Psoas muscle (tissue), 8 donors: ENCODE results near the gene TMEM181. TPM values are rescaled to one million over a fixed set of nuclear protein-coding genes. Genes with fewer than 3 reads are reported as not detected.
"Not testable (repeated sequence)": the region's sequence is repeated elsewhere in the genome, so short reads cannot be mapped to it uniquely, and the experiment has no call there.

Source experiments
- ATAC-seq, 4 donors: fragments of 200-7000 bp; cut with Tn5 transposase; one replicate each; pipeline ENCODE4 v1.9.1; 2020; ENCODE audit warnings: moderate library complexity in 3 of 4, mild to moderate bottlenecking in 2 of 4
- DNase-seq, 2 donors: peaks; one replicate each; pipeline ENCODE4 v3.0.0-alpha.2; 2020
- H3K27ac ChIP-seq: fragments of 200-600 bp; one replicate; pipeline ENCODE4 v1.8.0; 2022
- H3K27me3 ChIP-seq, 3 donors: fragments of 200-600 bp in 1 of 3; one replicate each; pipeline versions ENCODE4 v1.6.1 to v1.8.0; 2013 to 2022; ENCODE audit warnings: low read length in 2 of 3, mild to moderate bottlenecking in 2 of 3, moderate library complexity in 1 of 3; ENCODE audit not compliant: insufficient read depth in 3 of 3
- H3K36me3 ChIP-seq, 2 donors: fragments of 200-600 bp in 1 of 2; one replicate each; pipeline versions ENCODE4 v1.6.1 to v1.8.0; 2013 to 2022; ENCODE audit warnings: low read depth in 1 of 2, mild to moderate bottlenecking in 1 of 2, moderate library complexity in 1 of 2; ENCODE audit not compliant: insufficient read depth in 1 of 2
- H3K4me1 ChIP-seq: fragments of 200-600 bp; one replicate; pipeline ENCODE4 v1.8.0; 2022
- H3K4me3 ChIP-seq: fragments of 200-600 bp; one replicate; pipeline ENCODE4 v1.8.0; 2022; ENCODE audit warnings: mild to moderate bottlenecking
- H3K9me3 ChIP-seq: fragments of 200-600 bp; one replicate; pipeline ENCODE4 v1.8.0; 2022
- CTCF ChIP-seq: fragments of 200-600 bp; IDR thresholded peaks from one replicate; pipeline ENCODE4 v1.8.0; 2022; ENCODE audit warnings: antibody characterized with exemption
- WGBS, 3 donors: extraction: QIAGEN DNeasy Blood & Tissue Kit; methylation state at CpG; one replicate each; pipeline versions ENCODE4 v1.1.6 to v1.1.7; 2013; 5-methylcytosine and 5-hydroxymethylcytosine counted together
- intact Hi-C, 2 donors: fragments of 100-400 bp; cut with DNase I; formaldehyde crosslinking; loops; one replicate each; pipeline versions ENCODE4 v1.11.0 to v1.14.2; 2022
- polyA plus RNA-seq, 3 donors: library from polyadenylated mRNA; stranded (reverse); fragments of 200-250 nt; gene quantifications; one replicate each; pipeline ENCODE4 v1.2.3, GENCODE V29; 2013
- total RNA-seq, 4 donors: library from RNA; stranded (reverse); fragmentation: NEBNext Ultra II Directional in 2 of 4; extraction: Animal tissue kit (Norgen Biotek cat#: 25700) in 2 of 4; gene quantifications; one replicate each; pipeline versions ENCODE4 v1.2.1 to v1.2.4, GENCODE V29; 2021 to 2023
- donor health status: healthy with polysubstance abuse.
- donor health status: DM: no; HTN: no; CAD: no; lungs with moderate emphysema.
- donor health status: Bipolar disorder and iron deficiency.
- donor health status: healthy.
- donor health status: DM: yes; HTN: yes; CAD: no.
- donor health status: DM: no; HTN: no; CAD: no.
- donor health status: DM: no; HTN: no; CAD: no.
- donor health status: DM: yes; HTN: yes; CAD: no.

The TMEM181 gene
- total and polyA plus RNA-seq, 7 donors, result 6.8 to 16.2 (median 12.2) TPM

GRCh38 chr6:158609455-158610155 lies 49.7 kb downstream of the TMEM181 start:
- TF ChIP-seq CTCF, result no peak
- H3K4me1 ChIP-seq, result no peaks in the 10 kb centered on the region
- ATAC-seq, result no peak
- peaks cover 14 to 60% of the 10 kb centered on the region in 2 donors for H3K36me3 ChIP-seq
- H3K4me3 ChIP-seq, result no peak overlapping the region
- DNase-seq, result no peak
- intact Hi-C loops, result loop anchor here in 1 of 2 donors (5.0 kb wide), 1 partner anchor 387 kb away; no protein-coding TSS in a partner anchor
- no peaks in the 10 kb centered on the region for H3K9me3 ChIP-seq
- H3K27ac ChIP-seq, result no peak overlapping the region
- H3K27me3 ChIP-seq, result no peaks in the 10 kb centered on the region
- WGBS, 3 donors, result 85 to 94% (median 89%) methylated on average over 13 of the region's 13 CpGs

- intact Hi-C loops, result no loop called here
- ATAC-seq (no peak), DNase-seq (no peak)
- no peaks in the 10 kb centered on the region for H3K9me3 ChIP-seq
- no peak overlapping the region for H3K4me3 ChIP-seq
- no peaks in the 10 kb centered on the region for H3K27me3 ChIP-seq
- no peak for TF ChIP-seq CTCF
- H3K36me3 ChIP-seq, result peaks cover 14 to 63% of the 10 kb centered on the region in 2 donors
- no peaks in the 10 kb centered on the region for H3K4me1 ChIP-seq
- 73 to 85% (median 82%) methylated on average over 9 of the region's 9 CpGs for WGBS, 3 donors
- H3K27ac ChIP-seq, result no peak overlapping the region
These were observed 50.6 kb downstream of the TMEM181 start for GRCh38 chr6:158610319-158610968.

GRCh38 chr6:158611039-158611438 lies 51.1 kb downstream of the TMEM181 start:
- Histone ChIP-seq H3K4me3 (no peak overlapping the region), H3K27me3 (no peaks in the 10 kb centered on the region), H3K4me1 (no peaks in the 10 kb centered on the region), H3K9me3 (no peaks in the 10 kb centered on the region), H3K27ac (no peak overlapping the region), H3K36me3 (peaks cover 14 to 57% of the 10 kb centered on the region in 2 donors)
- WGBS, 3 donors, result 88 to 93% (median 88%) methylated on average over 3 of the region's 3 CpGs
- ATAC-seq (no peak), DNase-seq (no peak)
- intact Hi-C loops, result no loop called here
- no peak for TF ChIP-seq CTCF

GRCh38 chr6:158611541-158612370 lies 51.9 kb downstream of the TMEM181 start:
- DNase-seq, result no peak
- no peak for ATAC-seq
- Histone ChIP-seq H3K9me3 (no peaks in the 10 kb centered on the region), H3K4me3 (no peak overlapping the region), H3K36me3 (peaks cover 14 to 51% of the 10 kb centered on the region in 2 donors), H3K27me3 (no peaks in the 10 kb centered on the region), H3K4me1 (no peaks in the 10 kb centered on the region), H3K27ac (no peak overlapping the region)
- intact Hi-C loops, result no loop called here
- 89 to 92% (median 90%) methylated on average over 14 of the region's 14 CpGs for WGBS, 3 donors
- no peak for TF ChIP-seq CTCF

- 96 to 98% (median 98%) methylated on average over 3 of the region's 3 CpGs for WGBS, 3 donors
- H3K4me3 ChIP-seq, ATAC-seq, H3K9me3 ChIP-seq, H3K27me3 ChIP-seq, H3K27ac ChIP-seq, H3K4me1 ChIP-seq, intact Hi-C loops, DNase-seq: not testable (repeated sequence)
- peaks cover 14 to 28% of the 10 kb centered on the region in 2 donors for H3K36me3 ChIP-seq
These were observed 54.7 kb downstream of the TMEM181 start for GRCh38 chr6:158614606-158615005.

- H3K4me3 ChIP-seq, DNase-seq, H3K27me3 ChIP-seq, H3K9me3 ChIP-seq, intact Hi-C loops, H3K27ac ChIP-seq, H3K4me1 ChIP-seq, ATAC-seq: not testable (repeated sequence)
- peaks cover 0 to 34% of the 10 kb centered on the region in 2 donors for H3K36me3 ChIP-seq
- 93 to 100% (median 95%) methylated on average over 3 of the region's 3 CpGs for WGBS, 3 donors
These were observed 58.4 kb downstream of the TMEM181 start for GRCh38 chr6:158618289-158618688.
